Right atrium auricular region (tissue), 2 donors: ENCODE measurements around the gene ADGRF5. TPM values are rescaled to one million over a fixed set of nuclear protein-coding genes. Genes with fewer than 3 reads are reported as not detected.

ENCODE experiments used
- DNase-seq: peaks from one replicate; pipeline ENCODE4 v3.0.0-alpha.2; 2019; ENCODE audit warnings: low spot score
- H3K27ac ChIP-seq, 2 donors: fragments of 200-600 bp; sonication (generic); 1 replicate in 1 of 2; 2 replicates in 1 of 2; pipeline ENCODE4 v1.5.1; 2016 to 2019
- H3K27me3 ChIP-seq, 2 donors: fragments of 200-600 bp; sonication (generic); one replicate each; pipeline versions ENCODE4 v1.5.1 to v1.6.0; 2017 to 2019
- H3K36me3 ChIP-seq: fragments of 200-600 bp; sonication (generic); one replicate; pipeline ENCODE4 v1.5.1; 2016
- H3K4me1 ChIP-seq, 2 donors: fragments of 200-600 bp; sonication (generic); one replicate each; pipeline versions ENCODE4 v1.5.1 to v1.6.0; 2017 to 2019
- H3K4me3 ChIP-seq, 2 donors: fragments of 200-600 bp; sonication (generic); 1 replicate in 1 of 2; 2 replicates in 1 of 2; pipeline ENCODE4 v1.5.1; 2017 to 2019; ENCODE audit warnings: mild to moderate bottlenecking in 1 of 2, moderate library complexity in 1 of 2
- H3K9me3 ChIP-seq, 2 donors: fragments of 200-600 bp; sonication (generic); one replicate each; pipeline ENCODE4 v1.5.1; 2019
- CTCF ChIP-seq, 2 donors: fragments of 200-600 bp; sonication (generic); IDR thresholded peaks; one replicate each; pipeline ENCODE4 v1.5.1; 2019; ENCODE audit warnings: antibody characterized with exemption in 2 of 2
- total RNA-seq, 2 donors: library from RNA; depleted of rRNA; stranded (reverse); fragments of >200 nt; gene quantifications; one replicate each; pipeline ENCODE4 v1.1.0, GENCODE V29; 2016

Gene ADGRF5
- total RNA-seq, 2 donors from 2014 or later = 38.4 to 59.4 TPM

- no peaks in the 10 kb centered on the region for H3K27me3 ChIP-seq
- H3K4me3 ChIP-seq = no peak overlapping the region
- H3K36me3 ChIP-seq = no peaks in the 10 kb centered on the region
- H3K9me3 ChIP-seq = no peaks in the 10 kb centered on the region
- H3K4me1 ChIP-seq = peaks cover 0 to 31% of the 10 kb centered on the region in 2 donors
- peak overlapping the region in 1 of 2 donors; percentile 29 for H3K27ac ChIP-seq
- DNase-seq = no peak
- TF ChIP-seq CTCF (IDR thresholded peaks at IDR 0.05) = no peak
Observed at GRCh38 chr6:46904117-46904516, 17.6 kb downstream of the ADGRF5 start.

GRCh38 chr6:46903175-46903574, 18.6 kb downstream of the ADGRF5 start:
- Histone ChIP-seq H3K4me3 (no peak overlapping the region), H3K27ac (peak overlapping the region; percentile 36 to 53), H3K36me3 (no peaks in the 10 kb centered on the region), H3K9me3 (no peaks in the 10 kb centered on the region), H3K4me1 (peaks cover 0 to 39% of the 10 kb centered on the region in 2 donors), H3K27me3 (no peaks in the 10 kb centered on the region)
- TF ChIP-seq CTCF (IDR thresholded peaks at IDR 0.05) = no peak
- DNase-seq = no peak

- DNase-seq = no peak
Observed at GRCh38 chr6:46901882-46902314, 19.8 kb downstream of the ADGRF5 start.

GRCh38 chr6:46900266-46900665, 21.5 kb downstream of the ADGRF5 start:
- TF ChIP-seq CTCF (IDR thresholded peaks at IDR 0.05) = no peak
- H3K27me3 ChIP-seq = no peaks in the 10 kb centered on the region
- H3K36me3 ChIP-seq = no peaks in the 10 kb centered on the region
- DNase-seq = no peak
- H3K4me3 ChIP-seq = no peak overlapping the region
- H3K4me1 ChIP-seq = peaks cover 0 to 51% of the 10 kb centered on the region in 2 donors
- no peaks in the 10 kb centered on the region for H3K9me3 ChIP-seq
- no peak overlapping the region for H3K27ac ChIP-seq

More at GRCh38 chr6:46901882-46902314, 19.8 kb downstream of the ADGRF5 start:
- Histone ChIP-seq H3K27me3 (no peaks in the 10 kb centered on the region), H3K27ac (peak overlapping the region; percentile 36 to 53), H3K36me3 (no peaks in the 10 kb centered on the region), H3K9me3 (no peaks in the 10 kb centered on the region), H3K4me1 (peaks cover 0 to 46% of the 10 kb centered on the region in 2 donors), H3K4me3 (no peak overlapping the region)
- TF ChIP-seq CTCF (IDR thresholded peaks at IDR 0.05) = no peak

- Histone ChIP-seq H3K36me3 (no peaks in the 10 kb centered on the region), H3K27me3 (no peaks in the 10 kb centered on the region), H3K4me3 (no peak overlapping the region), H3K27ac (no peak overlapping the region), H3K4me1 (peaks cover 0 to 56% of the 10 kb centered on the region in 2 donors), H3K9me3 (no peaks in the 10 kb centered on the region)
- TF ChIP-seq CTCF (IDR thresholded peaks at IDR 0.05) = no peak
- DNase-seq = no peak
Observed at GRCh38 chr6:46899659-46900058, 22.1 kb downstream of the ADGRF5 start.

- no peak for DNase-seq
- no peaks in the 10 kb centered on the region for H3K9me3 ChIP-seq
- peak overlapping the region in 1 of 2 donors; percentile 32 for H3K27ac ChIP-seq
- TF ChIP-seq CTCF (IDR thresholded peaks at IDR 0.05) = no peak
- H3K36me3 ChIP-seq = no peaks in the 10 kb centered on the region
- no peaks in the 10 kb centered on the region for H3K27me3 ChIP-seq
- H3K4me1 ChIP-seq = peaks cover 0 to 56% of the 10 kb centered on the region in 2 donors
- no peak overlapping the region for H3K4me3 ChIP-seq
Observed at GRCh38 chr6:46898006-46898405, 23.7 kb downstream of the ADGRF5 start.
